HG03571 (cell line): ENCODE measurements around the gene DNLZ.

Experiments
- ATAC-seq: cut with Tn5 transposase; IDR thresholded peaks from one replicate; pipeline ENCODE4 v1.9.1; 2021; ENCODE audit not compliant: unreplicated experiment

Gene DNLZ

GRCh38 chr9:136333486-136333885 is 30.1 kb downstream of the DNLZ start:
- no peak for ATAC-seq

GRCh38 chr9:136333045-136333444 is 30.5 kb downstream of the DNLZ start:
- no peak for ATAC-seq

- ATAC-seq, result no peak
These were observed 31.0 kb downstream of the DNLZ start for GRCh38 chr9:136332482-136332983.

- no peak for ATAC-seq
These were observed 31.7 kb downstream of the DNLZ start for GRCh38 chr9:136331556-136332481.

- ATAC-seq, result no peak
These were observed 32.5 kb downstream of the DNLZ start for GRCh38 chr9:136331030-136331429.

GRCh38 chr9:136330406-136330990 is 33.0 kb downstream of the DNLZ start:
- ATAC-seq, result no peak

GRCh38 chr9:136329636-136330405 is 33.7 kb downstream of the DNLZ start:
- ATAC-seq, result no peak

GRCh38 chr9:136329211-136329627 is 34.3 kb downstream of the DNLZ start:
- ATAC-seq, result no peak

GRCh38 chr9:136328622-136329041 is 34.9 kb downstream of the DNLZ start:
- no peak for ATAC-seq

GRCh38 chr9:136328011-136328621 is 35.4 kb downstream of the DNLZ start:
- ATAC-seq, result no peak

- no peak for ATAC-seq
These were observed 36.1 kb downstream of the DNLZ start, which contains the start of gene GPSM1 for GRCh38 chr9:136327304-136327974. GPSM1 (plus strand) TSS chr9:136327539; CDS start chr9:136327696, 157 bp downstream.

GRCh38 chr9:136326761-136327303 is 36.7 kb downstream of the DNLZ start:
- ATAC-seq, result no peak

GRCh38 chr9:136326061-136326760 is 37.3 kb downstream of the DNLZ start:
- ATAC-seq, result no peak

- no peak for ATAC-seq
These were observed 38.2 kb downstream of the DNLZ start for GRCh38 chr9:136325358-136325757.

- no peak for ATAC-seq
These were observed 38.8 kb downstream of the DNLZ start for GRCh38 chr9:136324501-136325300.

- no peak for ATAC-seq
These were observed 40.2 kb downstream of the DNLZ start for GRCh38 chr9:136323371-136323789.

GRCh38 chr9:136322756-136323330 is 40.7 kb downstream of the DNLZ start:
- no peak for ATAC-seq

GRCh38 chr9:136321561-136321960 is 42.0 kb downstream of the DNLZ start:
- no peak for ATAC-seq
